K562 (cell line): Measurements from ENCODE around the gene C5AR2. TPM values are rescaled to one million over a fixed set of nuclear protein-coding genes. Genes with fewer than 3 reads are reported as not detected.

Source experiments
- ATAC-seq: fragments of 200-7000 bp; cut with Tn5 transposase; 3 replicates; pipeline ENCODE4 v1.9.1; 2020; ENCODE audit warnings: moderate library complexity
- BruUV-seq: library from RNA; stranded (reverse); fragments of 400-500 nt; replicated peaks from 2 replicates; lab custom pipeline; 2021; lab: Mats Ljungman, UMichigan
- CTCF ChIA-PET: fragments of 300-600 bp; formaldehyde crosslinking; extraction: SDS; loops from one replicate; lab custom pipeline; 2021; ENCODE audit warnings: low intra/inter-chr PET ratio; lab: Yijun Ruan, JAX
- POLR2A ChIA-PET: fragments of 300-600, 350-650 bp; sonication (Branson Sonifier 250); formaldehyde crosslinking; extraction: SDS; loops from one replicate; lab custom pipeline; 2021; ENCODE audit warnings: antibody characterized with exemption, inconsistent platforms; lab: Yijun Ruan, JAX
- DNase-seq, 4 experiments: peaks; one replicate each; pipeline versions ENCODE4 v3.0.0 to v3.0.0-alpha.2; 2011 to 2018; ENCODE audit warnings: low spot score in 3 of 4, mixed read lengths in 3 of 4; ENCODE audit errors: extremely low read depth in 1 of 4
- FAIRE-seq: peaks from 2 replicates; lab custom pipeline; 2011; peaks lifted over from hg19 to GRCh38; lab: Jason Lieb, UNC
- H2AFZ ChIP-seq: 2 replicates; pipeline ENCODE4 v1.6.0; 2011; ENCODE audit warnings: low read depth, low read length, control low read depth, inconsistent platforms
- H3K27ac ChIP-seq: fragments of 200-600 bp; 3 replicates; pipeline ENCODE4 v1.8.0; 2011; ENCODE audit warnings: low read depth, mild to moderate bottlenecking, control low read depth, inconsistent platforms, low read length, moderate library complexity, mixed read lengths; ENCODE audit errors: extremely low read depth
- H3K27me3 ChIP-seq, 2 experiments: fragments of 300-600 bp in 1 of 2; 2 replicates in 1 of 2; 3 replicates in 1 of 2; pipeline versions ENCODE4 v1.6.0 to v1.8.0; 2011; ENCODE audit warnings: inconsistent platforms in 2 of 2, low read length in 2 of 2, mild to moderate bottlenecking in 1 of 2, mixed read lengths in 1 of 2, moderate library complexity in 1 of 2; ENCODE audit not compliant: control insufficient read depth in 2 of 2, insufficient read depth in 2 of 2
- H3K36me3 ChIP-seq: fragments of 300-600 bp; 3 replicates; pipeline ENCODE4 v1.8.0; 2011; ENCODE audit warnings: mild to moderate bottlenecking, low read length, inconsistent platforms; ENCODE audit not compliant: control insufficient read depth, insufficient read depth
- H3K4me1 ChIP-seq, 2 experiments: fragments of 200-600 bp in 1 of 2; replicated peaks in 1 of 2; 2 replicates in 1 of 2; 3 replicates in 1 of 2; pipeline versions ENCODE4 v1.5.1 to v1.8.0; 2011; ENCODE audit warnings: inconsistent platforms in 2 of 2, low read length in 2 of 2, mild to moderate bottlenecking in 1 of 2, mixed read lengths in 1 of 2, moderate library complexity in 1 of 2; ENCODE audit not compliant: control insufficient read depth in 2 of 2, insufficient read depth in 2 of 2
- H3K4me2 ChIP-seq: 2 replicates; pipeline ENCODE4 v1.6.1; 2011; ENCODE audit warnings: low read length, control low read depth, inconsistent platforms, mixed read lengths; ENCODE audit not compliant: insufficient read depth
- H3K4me3 ChIP-seq: fragments of 200-600 bp; sonication (generic), shearing (Covaris generic); 2 replicates; pipeline ENCODE4 v1.5.1; 2016; ENCODE audit warnings: control low read depth, inconsistent platforms
- H3K79me2 ChIP-seq: fragments of 200-600 bp; 3 replicates; pipeline ENCODE4 v1.8.0; 2011; ENCODE audit warnings: low read length, inconsistent platforms; ENCODE audit not compliant: control insufficient read depth, insufficient read depth
- H3K9ac ChIP-seq, 2 experiments: 2 replicates each; pipeline versions ENCODE4 v1.6.0 to v1.6.1; 2011; ENCODE audit warnings: low read depth in 2 of 2, low read length in 2 of 2, control low read depth in 1 of 2, inconsistent platforms in 1 of 2, mild to moderate bottlenecking in 1 of 2, mixed read lengths in 1 of 2; ENCODE audit not compliant: insufficient read depth in 1 of 2
- H3K9me1 ChIP-seq: one replicate; pipeline ENCODE4 v1.6.0; 2011; ENCODE audit warnings: inconsistent platforms, mild to moderate bottlenecking, low read length, moderate library complexity; ENCODE audit not compliant: control insufficient read depth, insufficient read depth
- H3K9me3 ChIP-seq: replicated peaks from 2 replicates; pipeline ENCODE4 v1.5.1; 2011; ENCODE audit warnings: low read depth, low read length, inconsistent platforms; ENCODE audit not compliant: control insufficient read depth, insufficient read depth
- H4K20me1 ChIP-seq: replicated peaks from 2 replicates; pipeline ENCODE4 v1.6.1; 2011; ENCODE audit warnings: low read length, inconsistent platforms, mixed read lengths; ENCODE audit not compliant: control insufficient read depth, insufficient read depth
- CREM ChIP-seq: IDR thresholded peaks from 2 replicates; pipeline ENCODE4 v1.6.1; 2014; ENCODE audit warnings: antibody characterized with exemption, low read depth
- FOS ChIP-seq: IDR thresholded peaks from 3 replicates; pipeline ENCODE4 v1.6.1; 2011; ENCODE audit not compliant: insufficient read length; ENCODE audit errors: extremely low read depth
- NFIC ChIP-seq: fragments of 450-650 bp; IDR thresholded peaks from 2 replicates; pipeline ENCODE4 v1.6.1; 2017; ENCODE audit warnings: mild to moderate bottlenecking, inconsistent platforms
- SAP30 ChIP-seq: fragments of 200-600 bp; sonication (generic); IDR thresholded peaks from 2 replicates; pipeline ENCODE4 v1.6.1; 2012; ENCODE audit warnings: borderline replicate concordance, low read depth, mild to moderate bottlenecking, moderate library complexity, low read length, control low read depth, inconsistent platforms; ENCODE audit not compliant: insufficient read depth, poor library complexity, severe bottlenecking
- SOX6 ChIP-seq: fragments of 450-650 bp; IDR thresholded peaks from 2 replicates; pipeline ENCODE4 v1.6.1; 2014; ENCODE audit warnings: mild to moderate bottlenecking
- TRIM28 ChIP-seq: fragments of 450-650 bp; IDR thresholded peaks from 2 replicates; pipeline ENCODE4 v1.6.1; 2017
- ZNF507 ChIP-seq: conservative IDR thresholded peaks from 2 replicates; pipeline ENCODE4 v1.6.1; 2017; ENCODE audit warnings: missing genetic modification characterization, missing compliant biosample characterization
- WGBS: fragments of 100-300 bp; shearing (Covaris generic); methylation state at CpG from one replicate; pipeline ENCODE4 v1.1.6; 2016; ENCODE audit warnings: low coverage, mixed read lengths; ENCODE audit not compliant: insufficient coverage; ENCODE audit errors: missing lambda C conversion rate; 5-methylcytosine and 5-hydroxymethylcytosine counted together
- in situ Hi-C: fragments of 300-500 bp; cut with MboI; formaldehyde crosslinking; loops from 4 replicates; pipeline ENCODE4 v1.15.0; 2018; ENCODE audit warnings: inconsistent platforms, mixed read lengths
- intact Hi-C: fragments of 100-400 bp; cut with micrococcal nuclease; formaldehyde crosslinking; loops from 2 replicates; pipeline ENCODE4 v1.14.2; 2022
- polyA plus RNA-seq, 8 experiments: library from polyadenylated mRNA; depleted of rRNA in 4 of 8; stranded (reverse) in 5 of 8; unstranded in 3 of 8; fragments of >200 nt; fragmentation: Nextera tagmentation in 2 of 8; fragmentation: Illumina TruSeq in 1 of 8; extraction: Ambion mirVana in 2 of 8; extraction: Trizol in 1 of 8; gene quantifications; 2 replicates each; pipeline versions ENCODE4 v1.2.1 to v1.2.3, GENCODE V29; 2011 to 2014; ENCODE audit warnings: inconsistent platforms in 1 of 8, missing spikeins in 1 of 8
- total RNA-seq, 7 experiments: library from RNA; depleted of rRNA in 6 of 7; stranded (reverse); fragments of >200 nt in 6 of 7; fragmentation: Illumina TruSeq in 2 of 7; extraction: Trizol in 2 of 7; gene quantifications; 2 replicates each; pipeline versions ENCODE4 v1.2.1 to v1.2.3, GENCODE V29; 2011 to 2021; ENCODE audit warnings: low replicate concordance in 1 of 7
- TF ChIP-seq, protein P1 (sequence below): IDR thresholded peaks from 2 replicates; pipeline ENCODE4 v1.6.1; 2011; ENCODE audit warnings: borderline replicate concordance, low read depth, mild to moderate bottlenecking, moderate library complexity, low read length; ENCODE audit not compliant: insufficient read depth, poor library complexity, severe bottlenecking
- TF ChIP-seq, protein P2 (sequence below): fragments of 150-350 bp; IDR thresholded peaks from 2 replicates; pipeline ENCODE4 v1.6.1; 2014; ENCODE audit warnings: low read depth, mild to moderate bottlenecking, low read length, borderline replicate concordance
- TF ChIP-seq, protein P3 (sequence below): IDR thresholded peaks from 3 replicates; pipeline ENCODE4 v1.6.1; 2011; ENCODE audit warnings: borderline replicate concordance, mild to moderate bottlenecking; ENCODE audit not compliant: insufficient read length, insufficient read depth

The C5AR2 gene
- total and polyA plus RNA-seq, 9 of the 15 experiments (the other 6 are each of a cell fraction or from before 2014, with no cell fraction given): 0.01 to 1.1 (median 0.13) TPM

DNA sequence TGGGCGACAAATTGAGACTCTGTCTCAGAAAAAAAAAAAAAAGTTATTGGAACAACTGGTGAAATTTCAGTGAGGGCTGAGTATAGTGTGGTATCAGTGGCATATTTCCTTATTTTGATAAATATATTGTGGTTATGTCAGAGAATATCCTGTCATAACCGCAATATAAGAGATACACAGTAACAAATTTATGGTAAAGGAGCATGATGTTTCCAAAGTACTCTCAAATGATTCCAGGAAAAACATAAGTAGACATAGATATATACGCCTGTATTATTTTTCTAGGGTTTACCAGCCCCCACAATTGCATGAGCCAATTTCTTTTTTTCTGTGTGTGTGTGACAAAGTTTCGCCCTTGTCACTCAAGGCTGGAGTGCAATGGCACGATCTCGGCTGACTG is 28.0 kb upstream of the C5AR2 start (continued):
- TF ChIP-seq, protein P1, sequence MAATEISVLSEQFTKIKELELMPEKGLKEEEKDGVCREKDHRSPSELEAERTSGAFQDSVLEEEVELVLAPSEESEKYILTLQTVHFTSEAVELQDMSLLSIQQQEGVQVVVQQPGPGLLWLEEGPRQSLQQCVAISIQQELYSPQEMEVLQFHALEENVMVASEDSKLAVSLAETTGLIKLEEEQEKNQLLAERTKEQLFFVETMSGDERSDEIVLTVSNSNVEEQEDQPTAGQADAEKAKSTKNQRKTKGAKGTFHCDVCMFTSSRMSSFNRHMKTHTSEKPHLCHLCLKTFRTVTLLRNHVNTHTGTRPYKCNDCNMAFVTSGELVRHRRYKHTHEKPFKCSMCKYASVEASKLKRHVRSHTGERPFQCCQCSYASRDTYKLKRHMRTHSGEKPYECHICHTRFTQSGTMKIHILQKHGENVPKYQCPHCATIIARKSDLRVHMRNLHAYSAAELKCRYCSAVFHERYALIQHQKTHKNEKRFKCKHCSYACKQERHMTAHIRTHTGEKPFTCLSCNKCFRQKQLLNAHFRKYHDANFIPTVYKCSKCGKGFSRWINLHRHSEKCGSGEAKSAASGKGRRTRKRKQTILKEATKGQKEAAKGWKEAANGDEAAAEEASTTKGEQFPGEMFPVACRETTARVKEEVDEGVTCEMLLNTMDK: no peak
- TF ChIP-seq SAP30: no peak
- no peak for TF ChIP-seq NFIC
- TF ChIP-seq, all 486 proteins: peak for 0

DNA sequence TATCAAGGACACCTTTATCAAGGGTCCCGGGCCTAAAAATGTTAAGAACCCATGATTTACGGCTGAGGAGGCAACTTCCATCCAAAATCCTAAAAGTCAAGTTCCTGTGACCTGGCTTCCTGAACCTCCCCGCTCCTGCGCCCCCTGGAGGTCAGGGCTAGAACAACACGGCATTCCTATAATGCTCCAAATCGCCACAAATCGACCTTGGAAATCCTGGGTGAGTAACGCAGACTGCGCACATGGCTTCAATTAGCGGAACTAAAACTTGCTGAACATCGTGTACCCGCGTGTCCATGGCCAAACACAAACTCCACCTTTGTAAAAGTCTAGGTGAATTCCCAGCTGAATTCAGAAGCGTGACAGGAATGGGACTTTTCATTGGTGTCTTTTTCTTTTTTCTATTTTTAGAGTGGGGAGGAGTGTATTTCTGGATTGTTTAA is 26.6 kb upstream of the C5AR2 start:
- ChIA-PET CTCF (interaction anchor here (0.7 to 0.9 kb wide), 2 partner anchors 155 to 156 kb away, joined by 4 to 5 read pairs; no protein-coding TSS in a partner anchor), POLR2A (interaction anchor here (1.2 kb wide), 1 partner anchor 10 kb away, joined by 3 read pairs; no protein-coding TSS in a partner anchor)
- Histone ChIP-seq H3K9me3 (no peaks in the 10 kb centered on the region), H3K4me1 (peaks cover 2 to 10% of the 10 kb centered on the region in 2 experiments; a peak in 3 of 5 replicates), H3K27me3 (no peaks in the 10 kb centered on the region), H3K9me1 (no peaks in the 10 kb centered on the region), H3K4me3 (no peak overlapping the region), H3K9ac (peak overlapping the region in 1 of 2 experiments; percentile 53; a peak in 1 of 4 replicates), H4K20me1 (no peaks in the 10 kb centered on the region), H3K4me2 (peak overlapping the region; percentile 47), H2AFZ (peak overlapping the region; percentile 49), H3K27ac (no peak overlapping the region), H3K79me2 (no peaks in the 10 kb centered on the region), H3K36me3 (no peaks in the 10 kb centered on the region)
- ATAC-seq (peak; percentile 77), DNase-seq (peak; percentile 70 to 83 (median 76)), FAIRE-seq (peak; percentile 91)
- in situ Hi-C loops (no loop called here), intact Hi-C loops (loop anchor here (2.0 to 5.0 kb wide), 2 partner anchors 42 to 85 kb away; partner anchors contain the start of gene DHX34)
- WGBS: 6% methylated on average over 14 of the region's 14 CpGs
- BruUV-seq: no TSS peak
- TF ChIP-seq CREM: peak; percentile 58
- TF ChIP-seq, protein P2, sequence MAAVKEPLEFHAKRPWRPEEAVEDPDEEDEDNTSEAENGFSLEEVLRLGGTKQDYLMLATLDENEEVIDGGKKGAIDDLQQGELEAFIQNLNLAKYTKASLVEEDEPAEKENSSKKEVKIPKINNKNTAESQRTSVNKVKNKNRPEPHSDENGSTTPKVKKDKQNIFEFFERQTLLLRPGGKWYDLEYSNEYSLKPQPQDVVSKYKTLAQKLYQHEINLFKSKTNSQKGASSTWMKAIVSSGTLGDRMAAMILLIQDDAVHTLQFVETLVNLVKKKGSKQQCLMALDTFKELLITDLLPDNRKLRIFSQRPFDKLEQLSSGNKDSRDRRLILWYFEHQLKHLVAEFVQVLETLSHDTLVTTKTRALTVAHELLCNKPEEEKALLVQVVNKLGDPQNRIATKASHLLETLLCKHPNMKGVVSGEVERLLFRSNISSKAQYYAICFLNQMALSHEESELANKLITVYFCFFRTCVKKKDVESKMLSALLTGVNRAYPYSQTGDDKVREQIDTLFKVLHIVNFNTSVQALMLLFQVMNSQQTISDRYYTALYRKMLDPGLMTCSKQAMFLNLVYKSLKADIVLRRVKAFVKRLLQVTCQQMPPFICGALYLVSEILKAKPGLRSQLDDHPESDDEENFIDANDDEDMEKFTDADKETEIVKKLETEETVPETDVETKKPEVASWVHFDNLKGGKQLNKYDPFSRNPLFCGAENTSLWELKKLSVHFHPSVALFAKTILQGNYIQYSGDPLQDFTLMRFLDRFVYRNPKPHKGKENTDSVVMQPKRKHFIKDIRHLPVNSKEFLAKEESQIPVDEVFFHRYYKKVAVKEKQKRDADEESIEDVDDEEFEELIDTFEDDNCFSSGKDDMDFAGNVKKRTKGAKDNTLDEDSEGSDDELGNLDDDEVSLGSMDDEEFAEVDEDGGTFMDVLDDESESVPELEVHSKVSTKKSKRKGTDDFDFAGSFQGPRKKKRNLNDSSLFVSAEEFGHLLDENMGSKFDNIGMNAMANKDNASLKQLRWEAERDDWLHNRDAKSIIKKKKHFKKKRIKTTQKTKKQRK: no peak
- no peak for TF ChIP-seq ZNF507 (tag)
- TF ChIP-seq FOS: no peak
- TF ChIP-seq TRIM28: no peak
- TF ChIP-seq SOX6: peak; percentile 35; the same call in 1 of the 2 replicates
- TF ChIP-seq, protein P3, sequence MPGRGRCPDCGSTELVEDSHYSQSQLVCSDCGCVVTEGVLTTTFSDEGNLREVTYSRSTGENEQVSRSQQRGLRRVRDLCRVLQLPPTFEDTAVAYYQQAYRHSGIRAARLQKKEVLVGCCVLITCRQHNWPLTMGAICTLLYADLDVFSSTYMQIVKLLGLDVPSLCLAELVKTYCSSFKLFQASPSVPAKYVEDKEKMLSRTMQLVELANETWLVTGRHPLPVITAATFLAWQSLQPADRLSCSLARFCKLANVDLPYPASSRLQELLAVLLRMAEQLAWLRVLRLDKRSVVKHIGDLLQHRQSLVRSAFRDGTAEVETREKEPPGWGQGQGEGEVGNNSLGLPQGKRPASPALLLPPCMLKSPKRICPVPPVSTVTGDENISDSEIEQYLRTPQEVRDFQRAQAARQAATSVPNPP: no peak
